Neural cell (in vitro differentiated cells): ENCODE data around the gene ARHGAP4. TPM values are rescaled to one million over a fixed set of nuclear protein-coding genes. Genes with fewer than 3 reads are reported as not detected.

Experiments used
- H2AFZ ChIP-seq: fragments of 200-600, 300-800 bp; sonication (generic), shearing (Covaris generic); 2 replicates; pipeline ENCODE4 v1.6.0; 2014; ENCODE audit warnings: low read depth, mild to moderate bottlenecking, antibody characterized with exemption, low read length, moderate library complexity
- H3F3A ChIP-seq: fragments of 200-600 bp; shearing (Covaris generic); 2 replicates; pipeline ENCODE4 v1.6.1; 2016; ENCODE audit warnings: mild to moderate bottlenecking, moderate library complexity, mixed read lengths, antibody characterized with exemption, low read length; ENCODE audit not compliant: insufficient read depth, poor library complexity, severe bottlenecking
- H3K27ac ChIP-seq: fragments of 200-600, 300-800 bp; sonication (generic), shearing (Covaris generic); 2 replicates; pipeline ENCODE4 v1.5.1; 2014; ENCODE audit warnings: mild to moderate bottlenecking, low read length, moderate library complexity
- H3K27me3 ChIP-seq: fragments of 300-800, 200-600 bp; sonication (generic), shearing (Covaris generic); 2 replicates; pipeline ENCODE4 v1.6.0; 2014; ENCODE audit warnings: mild to moderate bottlenecking, low read depth, low read length, moderate library complexity; ENCODE audit not compliant: insufficient read depth
- H3K36me3 ChIP-seq: fragments of 300-800, 200-600 bp; sonication (generic), shearing (Covaris generic); 2 replicates; pipeline ENCODE4 v1.5.1; 2014; ENCODE audit warnings: mild to moderate bottlenecking, antibody characterized with exemption, low read length, moderate library complexity; ENCODE audit not compliant: insufficient read depth
- H3K4me2 ChIP-seq: fragments of 300-800, 200-600 bp; sonication (generic), shearing (Covaris generic); 2 replicates; pipeline ENCODE4 v1.6.0; 2014; ENCODE audit warnings: mild to moderate bottlenecking, low read length
- H3K4me3 ChIP-seq: fragments of 300-800, 200-600 bp; sonication (generic), shearing (Covaris generic); 2 replicates; pipeline ENCODE4 v1.5.1; 2014; ENCODE audit warnings: mild to moderate bottlenecking, low read length, moderate library complexity
- H3K79me2 ChIP-seq: fragments of 200-600 bp; shearing (Covaris generic); replicated peaks from 2 replicates; pipeline ENCODE4 v1.6.0; 2014; ENCODE audit warnings: mild to moderate bottlenecking, low read length, moderate library complexity; ENCODE audit not compliant: insufficient read depth
- H3K9ac ChIP-seq: fragments of 300-800, 200-600 bp; sonication (generic), shearing (Covaris generic); 2 replicates; pipeline ENCODE4 v1.6.1; 2016; ENCODE audit warnings: mild to moderate bottlenecking, low read length, mixed read lengths
- H3K9me2 ChIP-seq: fragments of 200-600 bp; shearing (Covaris generic); 2 replicates; pipeline ENCODE4 v1.6.1; 2016; ENCODE audit warnings: mild to moderate bottlenecking, low read length, mixed read lengths; ENCODE audit not compliant: insufficient read depth
- H3K9me3 ChIP-seq: fragments of 200-600, 300-800 bp; sonication (generic), shearing (Covaris generic); 2 replicates; pipeline ENCODE4 v1.6.1; 2016; ENCODE audit warnings: mild to moderate bottlenecking, mixed run types, low read length, moderate library complexity, mixed read lengths
- H4K20me1 ChIP-seq: fragments of 200-600 bp; shearing (Covaris generic); 2 replicates; pipeline ENCODE4 v1.6.1; 2016; ENCODE audit warnings: mild to moderate bottlenecking, mixed run types; ENCODE audit not compliant: insufficient read depth
- EP300 ChIP-seq: fragments of 450-650 bp; conservative IDR thresholded peaks from 2 replicates; pipeline ENCODE4 v1.6.1; 2014; ENCODE audit warnings: antibody characterized with exemption, mild to moderate bottlenecking, moderate library complexity; ENCODE audit not compliant: poor library complexity, severe bottlenecking
- EZH2 ChIP-seq: fragments of 200-600, 300-800 bp; shearing (Covaris generic), sonication (generic); IDR thresholded peaks from 2 replicates; pipeline ENCODE4 v1.6.1; 2014; ENCODE audit warnings: antibody characterized with exemption, low read length, borderline replicate concordance, mild to moderate bottlenecking; ENCODE audit not compliant: insufficient read depth, poor library complexity, severe bottlenecking
- MXI1 ChIP-seq: fragments of 450-650 bp; conservative IDR thresholded peaks from 2 replicates; pipeline ENCODE4 v1.6.1; 2014; ENCODE audit warnings: antibody characterized with exemption, mild to moderate bottlenecking; ENCODE audit not compliant: poor library complexity, severe bottlenecking
- POLR2AphosphoS5 ChIP-seq: IDR thresholded peaks from 2 replicates; pipeline ENCODE4 v1.6.1; 2012
- RAD21 ChIP-seq: fragments of 450-650 bp; conservative IDR thresholded peaks from 2 replicates; pipeline ENCODE4 v1.6.1; 2014; ENCODE audit warnings: antibody characterized with exemption, mild to moderate bottlenecking, moderate library complexity
- SMC3 ChIP-seq: fragments of 450-650 bp; conservative IDR thresholded peaks from 2 replicates; pipeline ENCODE4 v1.6.1; 2014; ENCODE audit warnings: antibody characterized with exemption, mild to moderate bottlenecking, moderate library complexity; ENCODE audit not compliant: poor library complexity
- TAF1 ChIP-seq: IDR thresholded peaks from 2 replicates; pipeline ENCODE4 v1.6.1; 2012; ENCODE audit warnings: low read depth
- polyA plus RNA-seq: library from polyadenylated mRNA; depleted of rRNA; stranded (reverse); fragments of >200 nt; gene quantifications from 2 replicates; pipeline ENCODE4 v1.2.3, GENCODE V29; 2014
- TF ChIP-seq, protein P1 (sequence below): IDR thresholded peaks from 2 replicates; pipeline ENCODE4 v1.6.1; 2012; ENCODE audit warnings: borderline replicate concordance
- TF ChIP-seq, protein P2 (sequence below): fragments of 450-650 bp; IDR thresholded peaks from 2 replicates; pipeline ENCODE4 v1.5.1; 2014; ENCODE audit warnings: antibody characterized with exemption, mild to moderate bottlenecking, moderate library complexity; ENCODE audit not compliant: poor library complexity, severe bottlenecking

The ARHGAP4 gene
- polyA plus RNA-seq, 1 donor from 2014 or later, result 11.2 TPM

DNA sequence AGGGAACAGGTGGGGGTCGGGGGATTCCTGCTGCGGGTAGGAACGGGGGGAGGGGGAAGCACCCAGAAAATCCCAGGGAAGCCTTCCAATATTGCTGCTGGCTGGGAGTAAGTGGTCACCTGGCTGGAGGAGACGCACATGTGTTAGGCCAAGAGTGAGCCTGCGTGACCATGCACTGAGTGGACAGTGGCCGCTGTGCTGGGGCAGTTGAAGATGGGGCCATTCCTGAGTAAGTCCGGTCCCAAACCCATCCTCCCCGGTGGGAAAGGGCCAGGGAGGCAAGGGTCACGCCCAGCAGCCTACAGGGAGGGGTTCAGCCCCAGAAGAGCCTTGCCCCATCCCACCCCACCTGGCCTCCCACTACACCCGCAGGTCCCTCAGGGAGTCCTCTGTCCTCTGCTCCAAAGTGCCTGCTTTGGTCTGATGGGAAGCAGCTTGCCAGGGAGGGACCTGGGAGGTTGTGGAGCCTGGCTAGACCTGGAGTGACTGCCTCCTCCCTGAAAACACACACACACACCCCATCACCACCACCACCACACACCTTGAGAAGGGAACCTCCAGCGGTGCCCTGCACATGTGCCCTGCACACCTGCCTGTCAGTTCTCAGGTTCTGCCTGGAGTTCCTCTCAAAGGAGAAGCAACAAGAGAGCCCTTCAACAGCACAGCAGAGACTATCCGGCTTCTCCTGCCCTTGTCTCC, 46.2 kb downstream of the ARHGAP4 start:
- Histone ChIP-seq H3K9ac (peak overlapping the region; percentile 90), H3K9me3 (no peaks in the 10 kb centered on the region), H3F3A (no peaks in the 10 kb centered on the region), H3K79me2 (peaks cover 59% of the 10 kb centered on the region), H2AFZ (no peak overlapping the region), H3K27me3 (no peaks in the 10 kb centered on the region), H3K4me3 (peak overlapping the region; percentile 86), H3K4me2 (no peak overlapping the region), H3K27ac (peak overlapping the region; percentile 95), H3K9me2 (no peaks in the 10 kb centered on the region), H4K20me1 (no peaks in the 10 kb centered on the region), H3K36me3 (no peaks in the 10 kb centered on the region)
- no peak for TF ChIP-seq EZH2
- no peak for TF ChIP-seq MXI1
- no peak for TF ChIP-seq POLR2AphosphoS5
- TF ChIP-seq TAF1, result no peak
- TF ChIP-seq SMC3, result no peak
- no peak for TF ChIP-seq EP300
- TF ChIP-seq RAD21, result no peak

DNA sequence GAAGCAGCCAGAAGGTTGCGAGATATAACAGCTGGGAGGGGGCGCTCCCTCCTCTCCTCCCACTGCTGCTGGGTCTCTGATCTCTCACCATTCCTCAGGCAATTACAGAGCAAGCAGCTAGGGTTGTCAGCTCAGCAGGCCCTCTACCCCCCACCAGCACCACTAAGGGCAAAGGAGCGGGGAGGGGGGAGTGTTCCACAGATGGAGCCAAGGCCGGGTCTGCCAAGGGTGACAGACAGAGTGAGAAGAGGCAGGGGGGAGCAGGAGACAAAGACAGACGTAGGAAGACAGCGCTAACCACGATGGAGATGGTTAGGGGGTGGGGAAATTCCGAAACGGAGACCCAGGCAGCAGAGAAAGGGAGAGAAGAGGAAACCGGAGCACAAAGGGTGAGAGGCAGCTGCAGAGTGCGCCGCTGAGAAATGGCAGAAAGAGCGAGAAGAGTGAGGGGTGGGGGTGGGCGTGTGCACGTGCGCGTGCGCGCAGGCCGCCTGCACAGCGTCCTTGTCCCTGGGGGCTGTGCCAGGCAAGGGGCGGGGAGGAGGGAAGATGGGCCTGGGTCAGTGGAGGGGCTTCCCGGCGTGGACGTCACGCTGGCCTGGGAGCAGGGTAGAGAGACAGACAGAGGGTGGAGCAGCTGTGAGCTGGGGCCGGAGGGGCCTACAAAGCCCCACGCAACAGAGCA, 47.0 kb downstream of the ARHGAP4 start:
- Histone ChIP-seq H3F3A (no peaks in the 10 kb centered on the region), H3K4me3 (peak overlapping the region; percentile 86), H3K9me2 (no peaks in the 10 kb centered on the region), H3K9me3 (no peaks in the 10 kb centered on the region), H3K36me3 (no peaks in the 10 kb centered on the region), H3K27me3 (no peaks in the 10 kb centered on the region), H3K4me2 (peak overlapping the region; percentile 48), H3K9ac (peak overlapping the region; percentile 90), H3K27ac (peak overlapping the region; percentile 95), H2AFZ (no peak overlapping the region), H3K79me2 (peaks cover 59% of the 10 kb centered on the region), H4K20me1 (no peaks in the 10 kb centered on the region)
- TF ChIP-seq MXI1 (peak; percentile 33), RAD21 (peak; percentile 58), EP300 (peak; percentile 93), POLR2AphosphoS5 (peak; percentile 82), EZH2 (no peak), SMC3 (peak; percentile 64), TAF1 (no peak)
- TF ChIP-seq, protein P1, sequence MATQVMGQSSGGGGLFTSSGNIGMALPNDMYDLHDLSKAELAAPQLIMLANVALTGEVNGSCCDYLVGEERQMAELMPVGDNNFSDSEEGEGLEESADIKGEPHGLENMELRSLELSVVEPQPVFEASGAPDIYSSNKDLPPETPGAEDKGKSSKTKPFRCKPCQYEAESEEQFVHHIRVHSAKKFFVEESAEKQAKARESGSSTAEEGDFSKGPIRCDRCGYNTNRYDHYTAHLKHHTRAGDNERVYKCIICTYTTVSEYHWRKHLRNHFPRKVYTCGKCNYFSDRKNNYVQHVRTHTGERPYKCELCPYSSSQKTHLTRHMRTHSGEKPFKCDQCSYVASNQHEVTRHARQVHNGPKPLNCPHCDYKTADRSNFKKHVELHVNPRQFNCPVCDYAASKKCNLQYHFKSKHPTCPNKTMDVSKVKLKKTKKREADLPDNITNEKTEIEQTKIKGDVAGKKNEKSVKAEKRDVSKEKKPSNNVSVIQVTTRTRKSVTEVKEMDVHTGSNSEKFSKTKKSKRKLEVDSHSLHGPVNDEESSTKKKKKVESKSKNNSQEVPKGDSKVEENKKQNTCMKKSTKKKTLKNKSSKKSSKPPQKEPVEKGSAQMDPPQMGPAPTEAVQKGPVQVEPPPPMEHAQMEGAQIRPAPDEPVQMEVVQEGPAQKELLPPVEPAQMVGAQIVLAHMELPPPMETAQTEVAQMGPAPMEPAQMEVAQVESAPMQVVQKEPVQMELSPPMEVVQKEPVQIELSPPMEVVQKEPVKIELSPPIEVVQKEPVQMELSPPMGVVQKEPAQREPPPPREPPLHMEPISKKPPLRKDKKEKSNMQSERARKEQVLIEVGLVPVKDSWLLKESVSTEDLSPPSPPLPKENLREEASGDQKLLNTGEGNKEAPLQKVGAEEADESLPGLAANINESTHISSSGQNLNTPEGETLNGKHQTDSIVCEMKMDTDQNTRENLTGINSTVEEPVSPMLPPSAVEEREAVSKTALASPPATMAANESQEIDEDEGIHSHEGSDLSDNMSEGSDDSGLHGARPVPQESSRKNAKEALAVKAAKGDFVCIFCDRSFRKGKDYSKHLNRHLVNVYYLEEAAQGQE, result peak; percentile 49
- TF ChIP-seq, protein P2, sequence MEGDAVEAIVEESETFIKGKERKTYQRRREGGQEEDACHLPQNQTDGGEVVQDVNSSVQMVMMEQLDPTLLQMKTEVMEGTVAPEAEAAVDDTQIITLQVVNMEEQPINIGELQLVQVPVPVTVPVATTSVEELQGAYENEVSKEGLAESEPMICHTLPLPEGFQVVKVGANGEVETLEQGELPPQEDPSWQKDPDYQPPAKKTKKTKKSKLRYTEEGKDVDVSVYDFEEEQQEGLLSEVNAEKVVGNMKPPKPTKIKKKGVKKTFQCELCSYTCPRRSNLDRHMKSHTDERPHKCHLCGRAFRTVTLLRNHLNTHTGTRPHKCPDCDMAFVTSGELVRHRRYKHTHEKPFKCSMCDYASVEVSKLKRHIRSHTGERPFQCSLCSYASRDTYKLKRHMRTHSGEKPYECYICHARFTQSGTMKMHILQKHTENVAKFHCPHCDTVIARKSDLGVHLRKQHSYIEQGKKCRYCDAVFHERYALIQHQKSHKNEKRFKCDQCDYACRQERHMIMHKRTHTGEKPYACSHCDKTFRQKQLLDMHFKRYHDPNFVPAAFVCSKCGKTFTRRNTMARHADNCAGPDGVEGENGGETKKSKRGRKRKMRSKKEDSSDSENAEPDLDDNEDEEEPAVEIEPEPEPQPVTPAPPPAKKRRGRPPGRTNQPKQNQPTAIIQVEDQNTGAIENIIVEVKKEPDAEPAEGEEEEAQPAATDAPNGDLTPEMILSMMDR, result peak; percentile 37
